Mesenchymal stem cell (in vitro differentiated cells and primary cell): ENCODE data around the gene ARHGAP23.

ENCODE experiments used
- DNase-seq: peaks from one replicate; pipeline ENCODE4 v3.0.0-alpha.2; 2013
- H2AFZ ChIP-seq: one replicate; pipeline ENCODE4 v1.6.1; 2013; ENCODE audit warnings: low read depth, mild to moderate bottlenecking, control low read depth, inconsistent platforms, low read length, moderate library complexity
- H2AK5ac ChIP-seq: 2 replicates; pipeline ENCODE4 v1.6.1; 2013; ENCODE audit warnings: low read length, moderate library complexity, mild to moderate bottlenecking, inconsistent platforms; ENCODE audit not compliant: severe bottlenecking
- H2BK120ac ChIP-seq: one replicate; pipeline ENCODE4 v1.6.1; 2013; ENCODE audit warnings: low read depth, mild to moderate bottlenecking, inconsistent platforms, low read length, moderate library complexity
- H2BK12ac ChIP-seq, 2 experiments: one replicate each; pipeline ENCODE4 v1.6.1; 2013; ENCODE audit warnings: inconsistent platforms in 2 of 2, low read length in 2 of 2, mild to moderate bottlenecking in 2 of 2, moderate library complexity in 2 of 2, control low read depth in 1 of 2
- H2BK15ac ChIP-seq: one replicate; pipeline ENCODE4 v1.6.1; 2013; ENCODE audit warnings: mild to moderate bottlenecking, low read depth, inconsistent platforms; ENCODE audit not compliant: poor library complexity, severe bottlenecking
- H2BK5ac ChIP-seq: 2 replicates; pipeline ENCODE4 v1.6.1; 2013; ENCODE audit warnings: low read depth, mild to moderate bottlenecking, low read length, control low read depth, inconsistent platforms; ENCODE audit not compliant: poor library complexity, severe bottlenecking
- H3K14ac ChIP-seq, 2 experiments: one replicate each; pipeline ENCODE4 v1.6.1; 2013; ENCODE audit warnings: inconsistent platforms in 2 of 2, low read length in 2 of 2, control low read depth in 1 of 2, mild to moderate bottlenecking in 1 of 2, moderate library complexity in 1 of 2
- H3K18ac ChIP-seq, 2 experiments: one replicate each; pipeline ENCODE4 v1.6.1; 2013; ENCODE audit warnings: inconsistent platforms in 2 of 2, low read length in 2 of 2, control low read depth in 1 of 2, low read depth in 1 of 2, mild to moderate bottlenecking in 1 of 2
- H3K23ac ChIP-seq, 2 experiments: one replicate each; pipeline ENCODE4 v1.6.1; 2013; ENCODE audit warnings: inconsistent platforms in 2 of 2, low read length in 2 of 2, mild to moderate bottlenecking in 2 of 2, moderate library complexity in 2 of 2, control low read depth in 1 of 2
- H3K27ac ChIP-seq: 2 replicates; pipeline ENCODE4 v1.5.1; 2013; ENCODE audit warnings: mild to moderate bottlenecking, moderate library complexity, low read length, control low read depth, inconsistent platforms; ENCODE audit not compliant: poor library complexity, severe bottlenecking
- H3K27me3 ChIP-seq, 2 experiments: 2 replicates each; pipeline versions ENCODE4 v1.6.1 to v1.7.0; 2013; ENCODE audit warnings: low read length in 2 of 2, mild to moderate bottlenecking in 2 of 2, moderate library complexity in 2 of 2, control low read depth in 1 of 2, inconsistent platforms in 1 of 2; ENCODE audit not compliant: control insufficient read depth in 1 of 2, insufficient read depth in 1 of 2
- H3K36me3 ChIP-seq, 2 experiments: 2 replicates each; pipeline versions ENCODE4 v1.6.1 to v1.7.0; 2013; ENCODE audit warnings: low read length in 2 of 2, control low read depth in 1 of 2, inconsistent platforms in 1 of 2, low read depth in 1 of 2, mild to moderate bottlenecking in 1 of 2; ENCODE audit not compliant: insufficient read depth in 2 of 2, control insufficient read depth in 1 of 2
- H3K4ac ChIP-seq, 2 experiments: one replicate each; pipeline ENCODE4 v1.6.1; 2013; ENCODE audit warnings: inconsistent platforms in 2 of 2, low read length in 2 of 2, mild to moderate bottlenecking in 2 of 2, moderate library complexity in 2 of 2, control low read depth in 1 of 2, low read depth in 1 of 2
- H3K4me1 ChIP-seq: 2 replicates; pipeline ENCODE4 v1.6.1; 2013; ENCODE audit warnings: low read depth, low read length, control low read depth; ENCODE audit not compliant: control insufficient read depth, insufficient read depth
- H3K4me2 ChIP-seq: 2 replicates; pipeline ENCODE4 v1.6.1; 2013; ENCODE audit warnings: low read length, mild to moderate bottlenecking, inconsistent platforms; ENCODE audit not compliant: poor library complexity, severe bottlenecking
- H3K4me3 ChIP-seq, 2 experiments: 2 replicates each; pipeline versions ENCODE4 v1.5.1 to v1.7.0; 2013; ENCODE audit warnings: low read length in 2 of 2, mild to moderate bottlenecking in 2 of 2, control low read depth in 1 of 2, low read depth in 1 of 2; ENCODE audit not compliant: insufficient read depth in 1 of 2
- H3K79me1 ChIP-seq: replicated peaks from 2 replicates; pipeline ENCODE4 v1.6.1; 2013; ENCODE audit warnings: mild to moderate bottlenecking, control low read depth, low read length, inconsistent platforms; ENCODE audit not compliant: poor library complexity, severe bottlenecking
- H3K9ac ChIP-seq: 2 replicates; pipeline ENCODE4 v1.7.0; 2013; ENCODE audit warnings: mild to moderate bottlenecking, low read length, moderate library complexity
- H3K9me3 ChIP-seq: 2 replicates; pipeline ENCODE4 v1.7.0; 2013; ENCODE audit warnings: mild to moderate bottlenecking, low read length; ENCODE audit not compliant: control insufficient read depth
- H4K8ac ChIP-seq: one replicate; pipeline ENCODE4 v1.6.1; 2013; ENCODE audit warnings: inconsistent platforms, mild to moderate bottlenecking, low read length, moderate library complexity
- H4K91ac ChIP-seq: one replicate; pipeline ENCODE4 v1.6.1; 2013; ENCODE audit warnings: mild to moderate bottlenecking, low read length, inconsistent platforms
- WGBS: methylation state at CpG from one replicate; pipeline ENCODE4 v1.1.7; 2013; ENCODE audit warnings: mixed read lengths; 5-methylcytosine and 5-hydroxymethylcytosine counted together

Gene ARHGAP23

DNA sequence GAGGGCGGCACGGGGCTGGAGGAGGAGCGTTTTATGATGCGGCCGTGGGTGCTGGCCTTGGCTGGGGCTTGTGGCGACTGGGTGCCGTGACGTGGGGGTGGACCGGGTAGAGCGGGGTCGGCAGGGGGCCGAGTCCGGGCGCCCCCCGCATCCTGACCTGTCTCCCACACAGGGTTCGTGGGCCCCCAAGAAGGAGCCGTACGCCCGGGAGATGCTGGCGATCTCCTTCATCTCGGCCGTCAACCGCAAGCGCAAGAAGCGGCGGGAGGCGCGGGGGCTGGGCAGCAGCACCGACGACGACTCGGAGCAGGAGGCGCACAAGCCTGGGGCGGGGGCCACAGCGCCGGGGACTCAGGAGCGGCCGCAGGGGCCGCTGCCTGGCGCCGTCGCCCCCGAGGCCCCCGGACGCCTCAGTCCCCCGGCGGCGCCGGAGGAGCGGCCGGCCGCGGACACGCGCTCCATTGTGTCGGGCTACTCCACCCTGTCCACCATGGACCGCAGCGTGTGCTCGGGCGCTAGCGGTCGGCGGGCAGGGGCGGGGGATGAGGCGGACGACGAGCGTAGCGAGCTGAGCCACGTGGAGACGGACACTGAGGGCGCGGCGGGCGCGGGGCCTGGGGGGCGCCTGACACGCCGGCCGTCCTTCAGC lies 81.6 kb downstream of the ARHGAP23 start:
- H3K23ac ChIP-seq = peak overlapping the region in 1 of 2 experiments; percentile 70
- H2BK12ac ChIP-seq = peak overlapping the region; percentile 15 to 31
- peak overlapping the region in 1 of 2 experiments; percentile 27 for H3K4ac ChIP-seq
- peak; percentile 60 for DNase-seq
- H2AFZ ChIP-seq = peak overlapping the region; percentile 44
- peak overlapping the region; percentile 17 for H3K27ac ChIP-seq
- H3K79me1 ChIP-seq = peaks cover 5% of the 10 kb centered on the region
- peak overlapping the region; percentile 38 for H3K9ac ChIP-seq
- no peak overlapping the region for H2BK5ac ChIP-seq
- peak overlapping the region; percentile 41 to 45 for H3K4me3 ChIP-seq
- H3K27me3 ChIP-seq = no peaks in the 10 kb centered on the region
- peak overlapping the region in 1 of 2 experiments; percentile 44 for H3K14ac ChIP-seq
- H3K4me2 ChIP-seq = peak overlapping the region; percentile 64
- H3K9me3 ChIP-seq = no peaks in the 10 kb centered on the region
- H3K36me3 ChIP-seq = peaks cover 25 to 28% of the 10 kb centered on the region in 2 experiments
- 2% methylated on average over 53 of the region's 80 CpGs for WGBS
- no peak overlapping the region for H2AK5ac ChIP-seq
- H4K91ac ChIP-seq = peak overlapping the region; percentile 53
- peak overlapping the region; percentile 57 for H4K8ac ChIP-seq
- peak overlapping the region; percentile 78 for H2BK15ac ChIP-seq
- H3K4me1 ChIP-seq = peaks cover 41% of the 10 kb centered on the region
- H2BK120ac ChIP-seq = no peak overlapping the region
- H3K18ac ChIP-seq = peak overlapping the region; percentile 86 to 93

DNA sequence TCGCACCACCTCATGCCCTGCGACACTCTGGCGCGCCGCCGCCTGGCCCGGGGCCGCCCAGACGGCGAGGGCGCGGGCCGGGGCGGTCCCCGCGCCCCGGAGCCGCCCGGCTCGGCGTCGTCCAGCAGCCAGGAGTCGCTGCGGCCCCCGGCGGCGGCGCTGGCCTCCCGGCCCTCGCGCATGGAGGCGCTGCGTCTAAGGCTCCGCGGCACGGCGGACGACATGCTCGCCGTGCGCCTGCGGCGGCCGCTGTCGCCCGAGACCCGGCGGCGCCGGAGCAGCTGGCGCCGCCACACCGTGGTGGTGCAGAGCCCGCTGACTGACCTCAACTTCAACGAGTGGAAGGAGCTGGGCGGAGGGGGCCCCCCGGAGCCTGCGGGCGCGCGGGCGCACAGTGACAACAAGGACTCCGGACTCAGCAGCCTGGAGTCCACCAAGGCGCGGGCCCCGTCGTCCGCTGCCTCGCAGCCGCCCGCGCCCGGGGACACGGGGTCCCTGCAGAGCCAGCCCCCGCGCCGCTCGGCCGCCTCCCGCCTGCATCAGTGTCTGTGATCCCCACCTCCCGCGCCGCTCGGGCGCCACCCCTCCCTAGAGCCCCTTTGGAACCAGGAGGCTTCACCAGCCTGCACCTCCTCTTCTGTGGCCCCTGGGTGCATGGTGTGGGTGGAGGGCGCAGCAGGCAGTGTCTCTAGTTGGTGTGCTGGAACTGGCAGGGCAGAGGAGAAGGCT lies 82.3 kb downstream of the ARHGAP23 start:
- Histone ChIP-seq H3K27me3 (no peaks in the 10 kb centered on the region), H3K36me3 (peaks cover 20 to 23% of the 10 kb centered on the region in 2 experiments), H2BK5ac (no peak overlapping the region), H3K27ac (no peak overlapping the region), H3K79me1 (peaks cover 5% of the 10 kb centered on the region), H3K9me3 (no peaks in the 10 kb centered on the region), H3K14ac (peak overlapping the region in 1 of 2 experiments; percentile 48), H3K4me3 (no peak overlapping the region), H2BK120ac (no peak overlapping the region), H2BK12ac (peak overlapping the region in 1 of 2 experiments; percentile 43), H3K4me1 (peaks cover 41% of the 10 kb centered on the region), H4K91ac (peak overlapping the region; percentile 53), H2AK5ac (no peak overlapping the region), H3K18ac (peak overlapping the region; percentile 86 to 93), H3K9ac (no peak overlapping the region), H2AFZ (peak overlapping the region; percentile 44), H3K23ac (peak overlapping the region in 1 of 2 experiments; percentile 74), H4K8ac (peak overlapping the region; percentile 57), H2BK15ac (peak overlapping the region; percentile 86), H3K4me2 (peak overlapping the region; percentile 64), H3K4ac (no peak overlapping the region)
- peak; percentile 65 for DNase-seq
- WGBS = 2% methylated on average over 56 of the region's 86 CpGs

DNA sequence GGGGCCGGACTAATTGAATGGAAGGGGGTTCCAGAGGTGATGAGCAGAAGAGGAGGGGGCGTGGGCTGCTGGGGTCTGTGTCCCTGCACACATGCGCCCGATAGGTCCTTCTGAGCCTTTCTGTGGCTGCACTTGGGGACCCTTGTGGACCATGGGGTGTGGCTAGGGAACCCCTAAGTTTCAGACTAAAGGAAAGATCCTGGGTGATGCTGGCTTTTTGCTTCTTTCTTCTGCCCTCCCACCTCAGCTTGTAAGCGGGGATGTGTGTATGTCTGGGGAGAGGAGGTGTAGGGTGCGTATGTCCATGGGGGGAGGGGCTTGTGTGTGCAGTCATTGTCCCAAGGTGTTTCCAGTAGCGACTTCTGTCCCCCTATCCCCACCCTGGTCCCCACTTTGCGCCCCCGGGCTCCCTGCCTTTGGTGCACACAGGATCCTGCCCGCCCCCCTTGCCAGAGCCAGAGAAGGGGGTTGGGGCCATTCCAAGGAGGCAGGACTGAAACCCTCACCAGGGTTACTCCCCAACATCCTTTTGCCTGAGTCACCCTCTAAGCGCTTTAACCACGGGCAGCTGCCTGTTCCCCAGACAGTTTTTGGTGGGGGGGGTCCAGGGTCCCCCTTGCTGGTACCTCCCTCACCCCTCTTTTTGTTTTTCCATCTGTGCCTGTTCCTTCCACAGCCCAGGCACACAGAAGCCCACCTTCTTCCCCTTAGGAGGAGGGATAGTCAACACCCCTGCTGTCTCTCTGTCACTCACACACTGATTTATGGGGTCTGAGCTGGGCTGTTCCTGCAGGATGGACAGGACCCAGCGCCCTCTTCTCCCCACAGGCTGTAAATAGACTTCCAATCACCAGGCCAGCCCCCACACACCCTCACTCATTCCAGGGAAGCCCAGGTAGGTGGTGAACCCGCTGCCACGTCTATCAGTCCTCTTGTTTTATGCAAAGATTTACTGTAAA lies 83.2 kb downstream of the ARHGAP23 start:
- H2AK5ac ChIP-seq = no peak overlapping the region
- H3K79me1 ChIP-seq = peaks cover 3% of the 10 kb centered on the region
- H3K9me3 ChIP-seq = no peaks in the 10 kb centered on the region
- peaks cover 41% of the 10 kb centered on the region for H3K4me1 ChIP-seq
- no peak overlapping the region for H4K91ac ChIP-seq
- no peak overlapping the region for H2BK120ac ChIP-seq
- no peak overlapping the region for H3K4me3 ChIP-seq
- DNase-seq = peak; percentile 46
- no peak overlapping the region for H3K4ac ChIP-seq
- H3K27me3 ChIP-seq = no peaks in the 10 kb centered on the region
- H2BK15ac ChIP-seq = no peak overlapping the region
- no peak overlapping the region for H2AFZ ChIP-seq
- no peak overlapping the region for H3K9ac ChIP-seq
- peak overlapping the region in 1 of 2 experiments; percentile 85 for H3K23ac ChIP-seq
- H3K14ac ChIP-seq = peak overlapping the region in 1 of 2 experiments; percentile 51
- no peak overlapping the region for H4K8ac ChIP-seq
- peak overlapping the region; percentile 64 for H3K4me2 ChIP-seq
- WGBS = 44% methylated on average over 8 of the region's 15 CpGs
- H3K36me3 ChIP-seq = peaks cover 12 to 15% of the 10 kb centered on the region in 2 experiments
- no peak overlapping the region for H2BK5ac ChIP-seq
- H2BK12ac ChIP-seq = no peak overlapping the region
- H3K27ac ChIP-seq = peak overlapping the region; percentile 22
- peak overlapping the region; percentile 37 to 41 for H3K18ac ChIP-seq
